T-helper 2 cell (primary cell): ENCODE data around the gene POU2F1.
A peak's percentile ranks its signal among the peaks of the same experiment; 100 is the strongest.

ENCODE experiments used
- DNase-seq, 5 experiments: peaks; one replicate each; pipeline versions ENCODE4 v3.0.0 to v3.0.0-alpha.2; 2012 to 2022

Gene POU2F1

GRCh38 chr1:167371030-167371429 lies 150.3 kb downstream of the POU2F1 start:
- no peak for DNase-seq

GRCh38 chr1:167373398-167373797 lies 152.7 kb downstream of the POU2F1 start:
- DNase-seq, result no peak

- no peak for DNase-seq
Measured at GRCh38 chr1:167373986-167374385, 153.3 kb downstream of the POU2F1 start.

GRCh38 chr1:167375949-167376348 lies 155.3 kb downstream of the POU2F1 start:
- DNase-seq, result no peak

- DNase-seq, result no peak
Measured at GRCh38 chr1:167387251-167387910, 166.7 kb downstream of the POU2F1 start.

GRCh38 chr1:167388976-167389375 lies 168.3 kb downstream of the POU2F1 start:
- DNase-seq, result no peak

- DNase-seq, result no peak
Measured at GRCh38 chr1:167392200-167392696, 171.6 kb downstream of the POU2F1 start.

- no peak for DNase-seq
Measured at GRCh38 chr1:167400359-167400953, 179.8 kb downstream of the POU2F1 start.

GRCh38 chr1:167401260-167401873 lies 180.7 kb downstream of the POU2F1 start:
- DNase-seq, result peak in 3 of 5 experiments; percentile 19 to 62 (median 36)

GRCh38 chr1:167404161-167404888 lies 183.6 kb downstream of the POU2F1 start:
- DNase-seq, result no peak

GRCh38 chr1:167404908-167405307 lies 184.2 kb downstream of the POU2F1 start:
- DNase-seq, result no peak

GRCh38 chr1:167408355-167408754 lies 187.7 kb downstream of the POU2F1 start:
- DNase-seq, result no peak

GRCh38 chr1:167409183-167409582 lies 188.5 kb downstream of the POU2F1 start:
- DNase-seq, result no peak

- DNase-seq, result peak in 1 of 5 experiments; percentile 52
Measured at GRCh38 chr1:167412072-167412471, 191.4 kb downstream of the POU2F1 start.

GRCh38 chr1:167412920-167413319 lies 192.2 kb downstream of the POU2F1 start:
- DNase-seq, result peak in 1 of 5 experiments; percentile 74

- no peak for DNase-seq
Measured at GRCh38 chr1:167413328-167413727, 192.6 kb downstream of the POU2F1 start.

GRCh38 chr1:167416506-167416905 lies 195.8 kb downstream of the POU2F1 start:
- DNase-seq, result no peak

GRCh38 chr1:167418391-167418790 lies 197.7 kb downstream of the POU2F1 start:
- DNase-seq, result no peak

GRCh38 chr1:167419245-167419644 lies 198.6 kb downstream of the POU2F1 start:
- no peak for DNase-seq

- no peak for DNase-seq
Measured at GRCh38 chr1:167420510-167420909, 199.8 kb downstream of the POU2F1 start.

- no peak for DNase-seq
Measured at GRCh38 chr1:167423684-167424619, 203.3 kb downstream of the POU2F1 start.

- no peak for DNase-seq
Measured at GRCh38 chr1:167425482-167425881, 204.8 kb downstream of the POU2F1 start.
